ENCODE measurements around the gene XPO5. TPM values are rescaled to one million over a fixed set of nuclear protein-coding genes. Genes with fewer than 3 reads are reported as not detected.
A peak's percentile ranks its signal among the peaks of the same experiment; 100 is the strongest.

The XPO5 gene
- total and polyA plus RNA-seq, 9 of the 15 experiments (the other 6 are each of a cell fraction or from before 2014, with no cell fraction given), result 36.0 to 170 (median 99.1) TPM

DNA sequence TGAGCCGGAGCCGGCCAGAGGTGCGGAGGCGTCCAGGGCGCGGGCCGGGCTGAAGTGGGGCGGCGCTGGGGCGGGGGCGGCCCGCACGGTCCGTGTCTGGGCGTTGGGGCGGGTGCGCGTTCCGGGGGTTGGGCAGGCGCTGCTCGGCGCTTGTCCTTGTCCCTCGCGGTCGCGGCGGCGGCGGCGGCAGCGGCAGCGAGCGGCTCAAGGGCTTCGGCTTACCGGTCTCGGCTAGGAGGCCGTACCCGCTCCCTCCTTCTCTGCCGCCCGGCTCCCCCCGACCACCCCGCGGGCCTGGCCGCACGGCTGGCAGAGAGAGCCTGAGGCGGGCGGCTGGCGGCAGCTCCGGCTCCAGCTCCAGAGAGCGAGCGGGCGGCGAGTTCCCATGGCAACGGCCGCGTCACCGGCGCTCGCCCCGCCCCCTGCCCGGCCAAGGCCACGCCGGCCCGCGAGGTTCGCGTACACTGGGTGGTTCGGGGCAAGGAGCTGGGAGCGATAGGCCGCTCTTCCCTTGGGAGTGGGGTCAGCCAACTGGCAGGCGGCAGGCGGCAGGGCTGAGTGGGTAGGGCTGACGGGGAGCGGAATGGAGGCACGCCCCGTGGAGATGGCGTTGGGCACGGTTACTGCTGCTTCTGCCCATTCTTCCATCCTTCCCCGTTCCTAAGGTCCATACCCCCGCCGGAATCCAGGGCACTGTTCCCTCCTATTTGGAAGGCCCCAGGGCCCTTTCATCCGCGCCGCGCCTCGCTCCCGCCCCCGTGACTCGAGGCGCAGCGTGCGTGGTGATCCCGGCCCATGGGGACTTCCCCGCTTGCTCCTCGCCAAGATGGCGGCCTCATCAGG lies 65.6 kb downstream of the XPO5 start, which contains the start of gene LRRC73:
LRRC73 (minus strand) TSS at position 363 of the 843 bp plus-strand sequence. CDS start 561 bp downstream, outside the sequence.
- Histone ChIP-seq H4K20me1 (replicated peaks; ENCODE audit: control insufficient read depth, insufficient read depth, low read length) (peaks cover 9% of the 10 kb centered on the region; the same call in 1 of the 2 replicates), H3K27ac (ENCODE audit: extremely low read depth, low read depth, low read length) (no peak within 1 kb of the TSS; the same call in 2 of the 3 replicates), H3K9ac (ENCODE audit: insufficient read depth in 1 of 2, low read depth in 2 of 2, low read length in 2 of 2) (peak within 1 kb of the TSS; percentile 16 to 90; a peak in 3 of 4 replicates), H3K4me1 (replicated peaks in 1 of 2; ENCODE audit: control insufficient read depth in 2 of 2, insufficient read depth in 2 of 2, low read length in 2 of 2) (peaks cover 14 to 42% of the 10 kb centered on the region in 2 experiments; a peak in 4 of 5 replicates), H3K9me1 (ENCODE audit: control insufficient read depth, insufficient read depth, low read length) (peaks cover 4% of the 10 kb centered on the region), H3K79me2 (ENCODE audit: control insufficient read depth, insufficient read depth, low read length) (peaks cover 8% of the 10 kb centered on the region), H3K27me3 (ENCODE audit: control insufficient read depth in 2 of 2, insufficient read depth in 2 of 2, low read length in 2 of 2) (peaks cover 0 to 6% of the 10 kb centered on the region in 2 experiments; a peak in 2 of 5 replicates), H2AFZ (ENCODE audit: low read depth, low read length) (peak within 1 kb of the TSS; percentile 87), H3K9me3 (replicated peaks; ENCODE audit: control insufficient read depth, insufficient read depth, low read depth, low read length) (no peaks in the 10 kb centered on the region), H3K36me3 (ENCODE audit: control insufficient read depth, insufficient read depth, low read length) (peaks cover 55% of the 10 kb centered on the region), H3K4me3 (peak within 1 kb of the TSS; percentile 58), H3K4me2 (ENCODE audit: insufficient read depth, low read length) (peak within 1 kb of the TSS; percentile 87)
- DNase-seq (ENCODE audit: extremely low read depth in 1 of 4, low spot score in 3 of 4) (peak; percentile 86 to 90 (median 90)), ATAC-seq (peak; percentile 88), FAIRE-seq (peak; percentile 26)
- no TSS peak for BruUV-seq (replicated peaks)
- in situ Hi-C loops (cut with MboI), result loop anchor here (5.0 kb wide), 1 partner anchor 603 kb away; no protein-coding TSS in a partner anchor
- intact Hi-C loops (cut with micrococcal nuclease), result no loop called here
- 24% methylated on average over 54 of the region's 96 CpGs for WGBS (ENCODE audit: insufficient coverage, low coverage, missing lambda C conversion rate)
- ChIA-PET CTCF (ENCODE audit: low intra/inter-chr PET ratio) (no interaction called here), POLR2A (interaction anchor here (0.5 to 6.2 kb wide), 18 partner anchors 9 to 603 kb away, joined by 3 to 54 read pairs (median 4); partner anchors contain the start of gene TJAP1)
- TF ChIP-seq DACH1 (IDR thresholded peaks at IDR 0.05; ENCODE audit: partially characterized antibody) (no peak), MCM5 (IDR thresholded peaks at IDR 0.05; ENCODE audit: low read depth) (no peak), MEF2D (tag; conservative IDR thresholded peaks at IDR 0.05; ENCODE audit: low read depth) (no peak), U2AF1 (optimal IDR thresholded peaks at IDR 0.05; ENCODE audit: low read depth, low read length) (peak; percentile 18), L3MBTL2 (IDR thresholded peaks at IDR 0.05) (peak; percentile 39; the same call in 1 of the 2 replicates), CREB1 (IDR thresholded peaks at IDR 0.05) (peak; percentile 87), CREB1 (CRISPR knock-in tag; IDR thresholded peaks at IDR 0.05) (peak; percentile 89), ZNF76 (CRISPR knock-in tag; IDR thresholded peaks at IDR 0.05; ENCODE audit: borderline replicate concordance) (no peak), EP400 (IDR thresholded peaks at IDR 0.05) (no peak)
- TF ChIP-seq, protein P1, sequence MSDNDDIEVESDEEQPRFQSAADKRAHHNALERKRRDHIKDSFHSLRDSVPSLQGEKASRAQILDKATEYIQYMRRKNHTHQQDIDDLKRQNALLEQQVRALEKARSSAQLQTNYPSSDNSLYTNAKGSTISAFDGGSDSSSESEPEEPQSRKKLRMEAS (CRISPR knock-in tag; IDR thresholded peaks at IDR 0.05), result peak; percentile 68; the same call in 1 of the 2 replicates
- TF ChIP-seq, protein P2, sequence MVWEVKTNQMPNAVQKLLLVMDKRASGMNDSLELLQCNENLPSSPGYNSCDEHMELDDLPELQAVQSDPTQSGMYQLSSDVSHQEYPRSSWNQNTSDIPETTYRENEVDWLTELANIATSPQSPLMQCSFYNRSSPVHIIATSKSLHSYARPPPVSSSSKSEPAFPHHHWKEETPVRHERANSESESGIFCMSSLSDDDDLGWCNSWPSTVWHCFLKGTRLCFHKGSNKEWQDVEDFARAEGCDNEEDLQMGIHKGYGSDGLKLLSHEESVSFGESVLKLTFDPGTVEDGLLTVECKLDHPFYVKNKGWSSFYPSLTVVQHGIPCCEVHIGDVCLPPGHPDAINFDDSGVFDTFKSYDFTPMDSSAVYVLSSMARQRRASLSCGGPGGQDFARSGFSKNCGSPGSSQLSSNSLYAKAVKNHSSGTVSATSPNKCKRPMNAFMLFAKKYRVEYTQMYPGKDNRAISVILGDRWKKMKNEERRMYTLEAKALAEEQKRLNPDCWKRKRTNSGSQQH (CRISPR knock-in tag; IDR thresholded peaks at IDR 0.05), result no peak
- TF ChIP-seq, protein P3, sequence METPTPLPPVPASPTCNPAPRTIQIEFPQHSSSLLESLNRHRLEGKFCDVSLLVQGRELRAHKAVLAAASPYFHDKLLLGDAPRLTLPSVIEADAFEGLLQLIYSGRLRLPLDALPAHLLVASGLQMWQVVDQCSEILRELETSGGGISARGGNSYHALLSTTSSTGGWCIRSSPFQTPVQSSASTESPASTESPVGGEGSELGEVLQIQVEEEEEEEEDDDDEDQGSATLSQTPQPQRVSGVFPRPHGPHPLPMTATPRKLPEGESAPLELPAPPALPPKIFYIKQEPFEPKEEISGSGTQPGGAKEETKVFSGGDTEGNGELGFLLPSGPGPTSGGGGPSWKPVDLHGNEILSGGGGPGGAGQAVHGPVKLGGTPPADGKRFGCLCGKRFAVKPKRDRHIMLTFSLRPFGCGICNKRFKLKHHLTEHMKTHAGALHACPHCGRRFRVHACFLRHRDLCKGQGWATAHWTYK (CRISPR knock-in tag; IDR thresholded peaks at IDR 0.05), result peak; percentile 48; the same call in 1 of the 2 replicates
- TF ChIP-seq, protein P4, sequence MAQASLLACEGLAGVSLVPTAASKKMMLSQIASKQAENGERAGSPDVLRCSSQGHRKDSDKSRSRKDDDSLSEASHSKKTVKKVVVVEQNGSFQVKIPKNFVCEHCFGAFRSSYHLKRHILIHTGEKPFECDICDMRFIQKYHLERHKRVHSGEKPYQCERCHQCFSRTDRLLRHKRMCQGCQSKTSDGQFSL (CRISPR knock-in tag; IDR thresholded peaks at IDR 0.05), result 0 out of 2 replicates have a peak, but pooled peaks have one; percentile 40
- TF ChIP-seq, protein P4 (tag; IDR thresholded peaks at IDR 0.05), result no peak
- TF ChIP-seq, protein P5, sequence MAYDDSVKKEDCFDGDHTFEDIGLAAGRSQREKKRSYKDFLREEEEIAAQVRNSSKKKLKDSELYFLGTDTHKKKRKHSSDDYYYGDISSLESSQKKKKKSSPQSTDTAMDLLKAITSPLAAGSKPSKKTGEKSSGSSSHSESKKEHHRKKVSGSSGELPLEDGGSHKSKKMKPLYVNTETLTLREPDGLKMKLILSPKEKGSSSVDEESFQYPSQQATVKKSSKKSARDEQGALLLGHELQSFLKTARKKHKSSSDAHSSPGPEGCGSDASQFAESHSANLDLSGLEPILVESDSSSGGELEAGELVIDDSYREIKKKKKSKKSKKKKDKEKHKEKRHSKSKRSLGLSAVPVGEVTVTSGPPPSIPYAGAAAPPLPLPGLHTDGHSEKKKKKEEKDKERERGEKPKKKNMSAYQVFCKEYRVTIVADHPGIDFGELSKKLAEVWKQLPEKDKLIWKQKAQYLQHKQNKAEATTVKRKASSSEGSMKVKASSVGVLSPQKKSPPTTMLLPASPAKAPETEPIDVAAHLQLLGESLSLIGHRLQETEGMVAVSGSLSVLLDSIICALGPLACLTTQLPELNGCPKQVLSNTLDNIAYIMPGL (CRISPR knock-in tag; IDR thresholded peaks at IDR 0.05), result no peak
